Measurements from ENCODE around the gene KCNIP3. TPM values are rescaled to one million over a fixed set of nuclear protein-coding genes. Genes with fewer than 3 reads are reported as not detected.
A peak's percentile ranks its signal among the peaks of the same experiment; 100 is the strongest.
"Not testable (repeated sequence)": the region's sequence is repeated elsewhere in the genome, so short reads cannot be mapped to it uniquely, and the experiment has no call there.

Gene KCNIP3
- total RNA-seq, 4 donors from 2014 or later = 5.2 to 20.4 (median 11.4) TPM

GRCh38 chr2:95374921-95375471 lies 77.8 kb downstream of the KCNIP3 start:
- intact Hi-C loops (cut with DNase I; ENCODE audit: low total_unique reads) = no loop called here
- 64 to 76% methylated on average over 13 to 14 of the region's 15 CpGs for WGBS, 2 donors
- peak in 1 of 2 donors; percentile 54 for DNase-seq (ENCODE audit: low spot score in 2 of 2)
- TF ChIP-seq POLR2A (IDR thresholded peaks at IDR 0.05) = no peak
- no peak for TF ChIP-seq CTCF (IDR thresholded peaks at IDR 0.05)
- H3K4me3 ChIP-seq (ENCODE audit: low read depth, poor library complexity, severe bottlenecking) = no peak overlapping the region

- intact Hi-C loops (cut with DNase I; ENCODE audit: low total_unique reads) = no loop called here
- H3K4me3 ChIP-seq (ENCODE audit: low read depth, poor library complexity, severe bottlenecking) = no peak overlapping the region
- peak in 1 of 2 donors; percentile 79 for DNase-seq (ENCODE audit: low spot score in 2 of 2)
- TF ChIP-seq CTCF (IDR thresholded peaks at IDR 0.05) = no peak
- TF ChIP-seq POLR2A (IDR thresholded peaks at IDR 0.05) = no peak
- 88 to 90% methylated on average over 19 to 21 of the region's 21 CpGs for WGBS, 2 donors
Measured at GRCh38 chr2:95375532-95376150, 78.5 kb downstream of the KCNIP3 start.

GRCh38 chr2:95376311-95377215 lies 79.4 kb downstream of the KCNIP3 start:
- WGBS, 2 donors = 85 to 89% methylated on average over 20 to 22 of the region's 22 CpGs
- no peak overlapping the region for H3K4me3 ChIP-seq (ENCODE audit: low read depth, poor library complexity, severe bottlenecking)
- intact Hi-C loops (cut with DNase I; ENCODE audit: low total_unique reads) = no loop called here
- no peak for TF ChIP-seq CTCF (IDR thresholded peaks at IDR 0.05)
- TF ChIP-seq POLR2A (IDR thresholded peaks at IDR 0.05) = no peak
- DNase-seq (ENCODE audit: low spot score in 2 of 2) = peak in 1 of 2 donors; percentile 76

DNA sequence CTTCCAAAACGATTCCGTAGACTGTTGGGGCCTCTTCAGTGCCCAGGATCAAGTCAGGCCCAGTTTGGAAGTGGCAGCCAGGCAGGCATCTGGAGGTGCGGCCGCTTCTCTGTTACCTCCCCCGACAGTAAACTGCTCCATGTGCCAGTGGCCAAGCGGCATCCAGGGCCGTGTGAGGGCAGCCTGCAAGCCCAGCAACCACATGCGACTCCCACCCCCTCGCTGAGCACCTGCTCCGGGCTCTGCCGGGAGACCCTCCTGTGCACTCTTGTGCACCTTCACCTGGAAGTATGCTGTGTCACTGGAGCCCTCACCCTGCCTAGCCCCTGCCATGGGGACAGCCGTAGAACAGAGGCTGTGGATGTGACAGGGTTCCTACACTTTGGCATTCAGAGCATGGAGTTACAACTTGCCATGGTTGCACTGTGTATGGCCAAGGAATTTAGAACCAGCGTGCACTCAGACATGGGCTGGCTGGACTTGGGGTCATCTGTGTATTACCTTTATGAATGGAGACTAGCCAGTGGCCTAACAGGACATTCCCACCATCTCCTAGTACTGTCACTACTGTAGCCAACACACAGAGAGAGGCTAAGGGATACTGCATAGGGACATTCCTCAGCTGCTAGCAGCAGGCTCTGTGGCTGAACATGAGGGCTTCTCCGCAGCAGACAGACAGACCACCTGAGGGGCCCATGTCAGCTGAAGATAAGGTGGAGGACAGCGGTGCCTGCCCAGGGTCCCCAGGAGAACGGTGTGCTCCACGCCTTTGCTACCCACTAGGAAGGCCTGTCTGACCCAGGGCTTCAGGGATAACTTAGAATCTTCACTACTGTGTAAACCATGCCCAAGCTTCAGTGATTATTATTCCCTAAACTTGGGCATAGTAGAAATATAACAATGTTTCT lies 80.3 kb downstream of the KCNIP3 start:
- peak in 1 of 2 donors; percentile 76 for DNase-seq (ENCODE audit: low spot score in 2 of 2)
- TF ChIP-seq POLR2A (IDR thresholded peaks at IDR 0.05) (no peak), CTCF (IDR thresholded peaks at IDR 0.05) (no peak)
- intact Hi-C loops (cut with DNase I; ENCODE audit: low total_unique reads) = no loop called here
- 92 to 93% methylated on average over 15 to 17 of the region's 17 CpGs for WGBS, 2 donors
- H3K4me3 ChIP-seq (ENCODE audit: low read depth, poor library complexity, severe bottlenecking) = no peak overlapping the region

DNA sequence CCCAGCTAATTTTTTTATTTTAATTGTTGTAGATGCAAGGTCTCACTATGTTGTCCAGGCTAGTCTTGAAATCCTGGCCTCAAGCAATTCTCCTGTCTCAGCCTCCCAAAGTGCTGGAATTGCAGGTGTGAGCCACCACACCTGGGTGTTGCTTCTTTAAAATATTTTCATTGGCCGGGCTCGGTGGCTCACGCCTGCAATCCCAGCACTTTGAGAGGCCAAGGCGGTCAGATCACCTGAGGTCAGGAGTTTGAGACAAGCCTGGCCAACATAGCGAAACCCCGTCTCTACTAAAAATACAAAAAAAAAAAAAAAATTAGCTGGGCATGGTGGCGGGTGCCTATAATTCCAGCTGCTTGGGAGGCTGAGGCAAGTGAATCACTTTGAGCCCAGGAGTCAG lies 81.1 kb downstream of the KCNIP3 start:
- H3K4me3 ChIP-seq (ENCODE audit: low read depth, poor library complexity, severe bottlenecking); DNase-seq (ENCODE audit: low spot score in 2 of 2); intact Hi-C loops (cut with DNase I; ENCODE audit: low total_unique reads): not testable (repeated sequence)
- 95 to 96% methylated on average over 7 of the region's 7 CpGs for WGBS, 2 donors

All from lower leg skin (tissue), 4 donors.